SHP77 treated with DMSO at 0.1 percent for 48 hours (cell line): ENCODE data around the gene CHD6.
A peak's percentile ranks its signal among the peaks of the same experiment; 100 is the strongest.

ENCODE experiments used
- DNase-seq: peaks from one replicate; lab custom pipeline; 2025; lab: John Stamatoyannopoulos, UW

Gene CHD6, protein sequence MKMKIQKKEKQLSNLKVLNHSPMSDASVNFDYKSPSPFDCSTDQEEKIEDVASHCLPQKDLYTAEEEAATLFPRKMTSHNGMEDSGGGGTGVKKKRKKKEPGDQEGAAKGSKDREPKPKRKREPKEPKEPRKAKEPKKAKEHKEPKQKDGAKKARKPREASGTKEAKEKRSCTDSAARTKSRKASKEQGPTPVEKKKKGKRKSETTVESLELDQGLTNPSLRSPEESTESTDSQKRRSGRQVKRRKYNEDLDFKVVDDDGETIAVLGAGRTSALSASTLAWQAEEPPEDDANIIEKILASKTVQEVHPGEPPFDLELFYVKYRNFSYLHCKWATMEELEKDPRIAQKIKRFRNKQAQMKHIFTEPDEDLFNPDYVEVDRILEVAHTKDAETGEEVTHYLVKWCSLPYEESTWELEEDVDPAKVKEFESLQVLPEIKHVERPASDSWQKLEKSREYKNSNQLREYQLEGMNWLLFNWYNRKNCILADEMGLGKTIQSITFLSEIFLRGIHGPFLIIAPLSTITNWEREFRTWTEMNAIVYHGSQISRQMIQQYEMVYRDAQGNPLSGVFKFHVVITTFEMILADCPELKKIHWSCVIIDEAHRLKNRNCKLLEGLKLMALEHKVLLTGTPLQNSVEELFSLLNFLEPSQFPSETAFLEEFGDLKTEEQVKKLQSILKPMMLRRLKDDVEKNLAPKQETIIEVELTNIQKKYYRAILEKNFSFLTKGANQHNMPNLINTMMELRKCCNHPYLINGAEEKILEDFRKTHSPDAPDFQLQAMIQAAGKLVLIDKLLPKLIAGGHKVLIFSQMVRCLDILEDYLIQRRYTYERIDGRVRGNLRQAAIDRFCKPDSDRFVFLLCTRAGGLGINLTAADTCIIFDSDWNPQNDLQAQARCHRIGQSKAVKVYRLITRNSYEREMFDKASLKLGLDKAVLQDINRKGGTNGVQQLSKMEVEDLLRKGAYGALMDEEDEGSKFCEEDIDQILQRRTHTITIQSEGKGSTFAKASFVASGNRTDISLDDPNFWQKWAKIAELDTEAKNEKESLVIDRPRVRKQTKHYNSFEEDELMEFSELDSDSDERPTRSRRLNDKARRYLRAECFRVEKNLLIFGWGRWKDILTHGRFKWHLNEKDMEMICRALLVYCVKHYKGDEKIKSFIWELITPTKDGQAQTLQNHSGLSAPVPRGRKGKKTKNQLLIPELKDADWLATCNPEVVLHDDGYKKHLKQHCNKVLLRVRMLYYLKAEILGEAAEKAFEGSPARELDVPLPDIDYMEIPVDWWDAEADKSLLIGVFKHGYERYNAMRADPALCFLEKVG (N-terminal part only)

DNA sequence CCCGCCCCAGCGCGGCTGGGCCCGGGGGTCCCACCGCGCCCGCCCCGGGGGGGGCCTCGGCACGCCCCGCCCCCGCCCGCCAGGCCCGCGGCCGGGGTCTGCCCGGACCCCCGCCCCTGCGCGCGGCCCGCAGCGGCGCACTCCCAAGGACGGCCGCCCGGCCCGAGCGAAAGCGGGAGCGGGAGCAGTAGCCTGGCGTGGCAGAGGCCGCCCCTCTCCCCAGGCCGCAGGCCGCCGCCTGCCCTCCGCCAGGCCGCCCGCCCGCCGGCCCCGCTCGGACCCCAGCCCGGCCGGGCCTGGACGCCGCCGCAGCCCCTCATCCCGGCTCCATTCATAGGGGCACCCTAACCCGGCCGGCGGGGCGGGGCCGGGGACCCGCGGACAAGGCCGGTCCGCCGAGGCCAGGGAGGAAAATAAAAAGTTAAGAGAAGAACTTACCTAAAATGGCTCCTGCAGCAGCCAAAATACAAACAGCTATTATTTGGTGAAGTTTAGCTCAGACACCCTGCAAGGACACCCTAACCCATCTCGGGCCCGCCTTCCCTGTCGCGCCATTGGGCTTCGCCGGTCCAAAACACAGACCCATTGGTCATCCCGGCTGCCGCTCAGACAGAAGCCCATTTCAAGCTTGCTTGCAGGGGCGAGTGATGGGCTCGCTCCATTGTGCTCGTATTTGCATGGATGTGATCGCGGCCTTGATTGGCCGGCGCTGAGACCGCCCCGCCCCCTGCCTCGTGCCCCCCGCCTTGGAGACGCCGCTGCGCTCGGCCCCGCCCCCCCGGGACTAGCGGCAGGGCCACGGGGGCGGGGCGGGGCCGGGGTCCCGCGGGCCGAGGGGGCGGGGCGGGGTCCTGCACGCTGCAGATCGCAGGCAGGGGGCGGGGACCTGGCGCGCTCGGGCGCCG is at the start of gene CHD6:
TSS of gene CHD6 (minus strand) at position 476 of the 905 bp plus-strand sequence. CDS start 67,040 bp downstream, outside the sequence.
- DNase-seq: peak; percentile 97

DNA sequence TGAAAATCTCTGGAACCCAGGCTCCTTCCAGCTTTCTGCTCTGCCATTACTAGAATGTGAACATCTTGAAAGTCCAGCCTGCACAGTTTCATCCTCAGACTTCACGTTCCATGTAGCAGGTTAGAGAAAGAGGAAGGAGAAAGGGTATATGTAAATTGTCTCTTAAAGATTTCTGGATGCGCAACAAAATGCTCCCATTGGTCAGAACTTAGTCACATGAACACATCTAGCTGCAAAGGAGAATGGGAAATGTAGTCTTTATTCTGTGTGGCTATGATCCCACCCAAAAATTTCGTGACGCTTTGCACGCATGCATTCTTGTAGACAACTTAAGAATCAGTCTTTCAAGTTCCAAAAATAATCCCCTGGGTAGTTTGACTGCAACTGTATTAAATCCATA is 46.4 kb upstream of the CHD6 start:
- no peak for DNase-seq

DNA sequence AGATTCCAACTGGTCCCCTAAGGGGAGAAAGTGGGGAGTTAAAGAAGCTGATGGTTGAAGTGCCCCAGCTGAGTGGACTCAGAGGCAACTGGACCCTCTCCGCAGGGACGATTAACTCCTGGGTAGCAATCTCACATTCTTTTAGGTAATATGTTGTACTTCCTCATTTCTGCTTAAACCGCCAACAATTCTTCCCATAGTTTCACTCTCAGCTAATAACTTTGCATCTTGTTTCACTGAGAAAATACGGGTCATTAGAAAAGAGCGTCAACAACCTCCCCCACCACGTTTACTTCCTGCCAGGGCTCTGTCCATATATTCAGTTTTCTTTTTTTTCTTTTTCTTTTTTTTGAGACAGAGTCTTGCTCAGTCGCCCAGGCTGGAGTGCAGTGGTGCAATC is 39.5 kb upstream of the CHD6 start:
- DNase-seq: no peak

DNA sequence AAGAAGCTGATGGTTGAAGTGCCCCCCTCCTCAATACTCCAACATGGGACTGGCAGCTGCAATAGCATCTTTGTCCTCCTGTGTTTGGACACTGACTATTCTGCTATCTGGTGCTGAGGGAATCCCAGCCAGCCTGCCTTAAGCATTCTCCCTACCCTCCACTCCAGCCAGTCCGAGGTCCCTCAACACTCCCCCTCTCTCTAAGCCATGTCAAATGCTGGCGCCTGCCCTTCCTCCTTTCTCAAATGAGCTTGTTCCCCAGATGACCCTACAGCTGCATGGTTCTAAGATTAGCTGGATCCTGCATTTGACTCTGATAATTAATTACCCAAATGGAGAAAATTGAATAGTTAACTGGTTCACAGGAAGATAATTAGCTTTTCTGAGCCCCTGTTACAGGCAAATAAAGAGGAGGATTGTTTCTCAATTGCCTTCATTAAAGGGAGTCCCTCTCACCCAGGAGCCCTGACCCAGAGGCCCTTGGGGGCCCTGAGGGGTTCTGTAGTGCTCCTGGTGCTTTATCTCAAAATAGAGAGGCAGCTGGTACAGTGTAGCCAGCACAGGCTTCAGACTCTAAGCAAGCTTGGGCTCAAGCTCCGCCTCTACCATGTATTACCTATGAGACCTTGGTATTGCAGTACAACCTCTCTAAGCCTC is 37.9 kb upstream of the CHD6 start:
- DNase-seq: no peak

DNA sequence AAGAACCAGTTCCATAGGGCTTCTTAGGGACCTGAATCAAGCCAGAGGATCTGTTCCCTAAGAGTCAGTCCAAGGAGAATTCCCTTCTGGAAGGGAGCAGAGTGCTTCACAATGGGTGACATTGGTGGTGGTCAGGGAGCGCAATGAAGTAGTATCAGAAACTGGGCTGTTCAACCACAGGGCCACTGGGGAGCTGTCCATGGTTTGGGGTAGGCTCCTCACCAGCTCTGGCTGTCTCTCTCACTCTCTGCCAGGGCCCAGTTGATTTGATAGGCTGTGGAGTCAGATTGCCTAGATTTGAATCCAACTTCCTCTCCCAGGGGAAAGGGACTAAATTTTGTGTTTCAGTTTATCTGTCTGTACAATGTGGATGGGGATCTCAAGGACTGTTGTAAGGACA is 36.7 kb upstream of the CHD6 start:
- no peak for DNase-seq

DNA sequence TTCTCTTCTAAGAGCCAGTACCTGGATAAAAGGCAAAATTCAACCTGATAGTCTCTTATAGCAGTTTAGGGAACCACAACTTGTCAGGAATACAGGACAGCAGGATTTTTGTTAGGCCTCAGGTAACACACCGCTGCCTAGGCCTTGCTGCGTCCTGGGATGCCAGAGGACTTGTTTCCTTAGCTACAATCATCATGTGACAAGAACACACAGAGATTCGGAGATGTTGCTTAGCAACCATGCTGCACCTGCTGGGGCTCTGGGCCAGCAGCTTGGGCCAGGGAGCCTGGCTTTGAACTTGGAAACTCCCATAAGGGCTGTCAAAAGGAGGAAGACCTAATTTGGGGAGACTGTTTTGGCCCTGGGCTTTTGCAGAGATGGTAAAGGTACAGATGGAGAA is 36.1 kb upstream of the CHD6 start:
- peak; percentile 50 for DNase-seq

DNA sequence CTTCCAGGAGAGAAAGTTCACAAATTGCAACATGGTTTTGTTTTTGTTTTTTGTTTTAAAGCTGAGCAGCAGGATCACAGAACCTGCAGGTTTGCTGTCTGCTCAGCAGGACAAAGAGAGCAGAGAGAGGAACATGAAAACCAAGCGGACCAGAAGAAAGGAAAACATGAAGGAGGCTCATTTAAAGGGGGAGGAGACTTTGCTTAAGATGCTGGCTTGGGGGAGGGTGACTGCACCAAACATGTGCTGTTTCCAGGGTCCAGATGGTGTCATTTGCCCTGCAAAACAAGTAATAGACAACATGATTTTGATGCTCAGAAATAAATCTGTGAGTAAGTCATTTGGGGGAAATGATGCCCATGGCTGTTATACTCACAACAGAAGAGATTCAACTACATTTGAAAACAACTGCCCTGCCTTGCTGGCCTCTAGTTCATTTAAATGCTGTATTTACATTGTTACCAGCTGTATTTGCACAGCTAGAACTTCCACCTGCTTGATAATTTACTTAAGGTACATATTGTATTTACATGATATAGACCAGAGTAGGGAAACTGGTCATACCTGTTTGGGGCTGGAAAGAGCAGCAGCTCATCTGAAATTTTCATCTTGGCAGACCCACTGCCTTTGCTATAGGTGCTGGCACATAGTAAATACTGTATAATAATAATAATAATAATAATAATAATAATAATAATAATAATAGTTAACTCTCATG is 32.2 kb upstream of the CHD6 start:
- peak; percentile 92 for DNase-seq

DNA sequence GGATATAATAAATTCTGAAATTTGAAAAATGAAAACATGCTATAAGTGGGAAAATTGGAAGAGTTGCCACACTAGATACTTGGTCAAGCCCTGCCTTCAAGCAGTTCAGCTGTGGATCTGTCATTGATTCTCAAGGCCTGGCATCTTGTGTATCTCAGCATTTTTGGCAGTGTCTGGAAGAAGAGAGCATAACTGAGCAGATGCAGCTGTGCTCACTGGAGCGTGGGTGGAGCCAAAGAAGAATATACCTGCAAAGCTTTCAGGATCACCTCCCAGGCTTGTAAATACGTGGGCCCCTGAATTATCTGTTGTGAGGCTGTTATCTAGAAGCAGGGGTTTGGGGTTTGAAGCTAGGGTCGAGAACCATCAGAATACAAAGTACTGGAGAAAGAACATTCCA is 31.3 kb upstream of the CHD6 start:
- DNase-seq: peak; percentile 36

- DNase-seq: no peak
Observed at GRCh38 chr20:41645372-41645771, 27.2 kb upstream of the CHD6 start.

GRCh38 chr20:41643504-41643938 is 25.3 kb upstream of the CHD6 start:
- DNase-seq: peak; percentile 66

DNA sequence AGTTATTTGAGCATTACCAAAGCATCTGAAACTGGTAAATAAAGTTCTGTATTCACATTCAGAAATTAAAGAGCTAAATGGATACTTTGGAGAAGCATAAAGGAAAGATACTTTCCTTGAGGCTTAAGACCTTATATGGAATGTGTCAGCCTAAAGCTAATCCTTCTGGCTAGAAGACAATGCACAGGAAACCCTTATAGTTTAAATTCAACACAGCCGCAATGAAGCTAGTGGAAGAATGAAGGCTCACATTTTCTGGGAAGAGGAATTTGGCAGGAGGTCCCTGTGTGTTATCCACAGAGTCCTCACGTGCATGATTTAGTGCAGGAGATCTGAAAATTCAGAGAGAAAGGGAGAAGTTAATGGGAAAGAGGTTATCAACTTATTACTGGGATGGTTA is 21.5 kb upstream of the CHD6 start:
- DNase-seq: no peak

DNA sequence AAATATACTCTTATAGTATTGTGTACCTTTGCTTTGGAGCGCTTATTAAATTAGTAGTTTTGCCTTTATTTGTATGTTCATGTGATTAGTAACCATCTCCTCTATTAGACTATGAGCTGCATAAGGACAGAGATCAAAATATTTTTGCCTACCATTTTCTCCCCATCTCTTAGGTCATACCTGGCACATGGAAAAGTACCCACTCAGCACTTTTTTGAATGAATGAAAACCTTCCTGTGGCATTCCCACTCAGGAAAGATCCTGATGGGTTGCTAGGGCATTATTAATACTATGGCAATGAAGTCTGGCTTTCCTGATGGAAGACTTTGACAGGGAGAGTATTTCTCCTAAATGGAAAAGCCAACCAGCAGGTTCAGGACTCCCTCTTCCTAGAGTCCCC is 20.3 kb upstream of the CHD6 start:
- DNase-seq: no peak

DNA sequence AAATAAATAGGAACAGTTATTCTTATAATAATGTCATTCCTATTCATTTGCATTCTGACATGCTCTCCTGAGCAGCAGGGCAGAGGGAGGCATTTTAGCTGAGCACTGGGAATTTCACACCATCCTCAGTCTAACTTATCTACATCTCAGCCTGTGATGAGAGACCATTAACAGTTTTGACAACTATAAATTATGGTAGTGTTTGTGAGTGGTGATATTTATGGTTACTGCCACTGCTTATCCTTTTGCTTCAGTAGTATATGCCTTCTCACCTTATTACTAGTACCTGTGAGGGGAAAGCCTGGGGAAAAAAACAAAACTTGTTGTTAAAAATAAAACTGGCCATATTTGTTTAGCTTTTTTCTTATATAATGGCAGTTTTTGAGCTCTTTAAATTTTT is 17.0 kb upstream of the CHD6 start:
- no peak for DNase-seq

GRCh38 chr20:41632896-41633295 is 14.7 kb upstream of the CHD6 start:
- DNase-seq: no peak

DNA sequence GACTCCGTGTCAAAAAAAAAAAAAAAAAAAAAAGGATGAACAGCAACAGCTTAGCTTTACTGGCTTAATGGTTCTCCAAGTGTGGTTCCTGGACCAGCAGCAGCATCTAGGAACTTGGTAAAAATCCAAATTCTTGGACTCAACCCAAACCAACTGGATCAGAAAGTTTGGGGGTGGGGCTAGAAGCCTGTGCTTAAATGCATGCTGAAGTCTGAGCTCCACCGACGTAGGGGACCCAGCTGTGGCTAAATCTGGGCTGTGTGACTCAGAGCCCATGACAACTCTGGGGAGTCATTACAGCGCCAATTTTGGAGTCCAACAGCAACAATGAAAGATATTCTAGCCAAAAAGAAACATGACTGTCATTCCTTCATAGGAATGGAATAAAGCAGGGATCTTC is 13.6 kb upstream of the CHD6 start:
- DNase-seq: no peak

- DNase-seq: no peak
Observed at GRCh38 chr20:41630846-41631245, 12.7 kb upstream of the CHD6 start.

DNA sequence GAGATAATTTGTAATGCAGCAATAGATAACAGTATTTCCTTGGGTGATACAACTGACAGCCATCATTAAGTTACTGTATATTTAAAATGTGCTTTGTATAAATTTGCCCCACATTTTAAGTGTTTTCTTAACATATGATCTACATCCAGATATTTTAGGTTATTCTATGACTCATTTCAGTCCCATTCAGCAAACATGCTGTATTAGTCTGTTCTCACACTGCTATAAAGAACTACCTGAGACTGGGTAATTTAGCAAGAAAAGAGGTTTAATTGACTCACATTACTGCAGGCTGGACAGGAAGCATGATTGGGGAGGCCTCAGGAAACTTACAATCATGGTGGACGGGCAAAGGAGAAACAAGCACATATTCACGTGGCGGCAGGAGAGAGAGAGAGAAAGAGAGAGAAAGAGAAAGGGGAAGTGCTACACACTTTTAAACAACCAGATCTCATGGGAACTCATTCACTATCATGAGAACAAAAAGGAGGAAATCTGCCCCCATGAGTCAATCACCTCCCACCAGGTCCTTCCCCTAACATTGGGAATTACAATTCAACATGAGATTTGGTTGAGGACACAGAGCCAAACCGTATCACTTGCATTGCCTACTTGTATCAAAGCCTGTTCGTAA is 9.6 kb upstream of the CHD6 start:
- DNase-seq: no peak

DNA sequence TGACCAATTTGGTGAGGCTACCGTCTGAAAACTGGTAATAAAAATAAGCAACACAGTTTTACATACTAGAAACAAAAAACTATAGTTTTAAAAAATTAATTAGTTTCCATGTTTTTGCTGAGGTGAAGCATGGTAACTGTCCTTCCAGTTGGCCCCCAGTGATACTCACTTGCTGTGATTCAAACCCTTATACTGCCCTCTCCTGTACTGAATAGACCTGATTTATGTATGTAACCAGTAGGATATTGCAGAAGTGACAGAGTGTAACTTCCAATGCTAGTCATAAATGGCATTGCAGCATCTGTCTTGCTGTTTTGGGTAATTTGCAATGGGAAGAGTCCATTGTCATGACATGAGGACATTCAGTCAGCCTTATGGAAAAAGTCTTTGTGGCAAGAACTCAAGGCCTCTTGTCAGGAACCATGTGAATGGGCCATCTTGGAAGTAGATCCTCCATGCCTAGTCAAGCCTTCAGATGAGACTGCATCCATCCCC is 8.9 kb upstream of the CHD6 start:
- DNase-seq: no peak
